Activated CD8-positive, alpha-beta memory T cell treated with anti-CD3 and anti-CD28 coated beads for 4 hours (primary cell): Measurements from ENCODE around the gene FGF2.
"Not testable (repeated sequence)": the region's sequence is repeated elsewhere in the genome, so short reads cannot be mapped to it uniquely, and the experiment has no call there.

Experiments
- DNase-seq, 2 donors: peaks; one replicate each; pipeline ENCODE4 v3.0.0-alpha.2; 2020; ENCODE audit warnings: low read depth in 2 of 2

The FGF2 gene

DNA sequence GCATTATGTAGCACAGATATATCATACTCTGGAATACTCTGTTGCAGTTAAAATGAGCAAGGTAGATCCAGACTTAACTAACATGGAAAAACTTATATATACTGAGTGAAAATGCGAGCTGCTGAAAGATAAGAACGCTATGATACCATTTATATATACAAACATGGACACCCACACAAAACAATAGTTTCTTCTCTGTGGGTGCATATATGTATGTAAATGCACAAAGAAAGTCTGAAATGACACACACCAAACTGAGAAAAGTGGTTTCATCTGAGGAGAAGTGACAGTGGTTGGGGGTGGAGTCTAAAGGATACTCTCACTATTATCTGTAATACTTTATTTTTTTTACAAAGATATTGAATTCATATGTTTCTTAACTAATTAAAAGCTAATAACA is 12.2 kb upstream of the FGF2 start:
- no peak for DNase-seq

DNA sequence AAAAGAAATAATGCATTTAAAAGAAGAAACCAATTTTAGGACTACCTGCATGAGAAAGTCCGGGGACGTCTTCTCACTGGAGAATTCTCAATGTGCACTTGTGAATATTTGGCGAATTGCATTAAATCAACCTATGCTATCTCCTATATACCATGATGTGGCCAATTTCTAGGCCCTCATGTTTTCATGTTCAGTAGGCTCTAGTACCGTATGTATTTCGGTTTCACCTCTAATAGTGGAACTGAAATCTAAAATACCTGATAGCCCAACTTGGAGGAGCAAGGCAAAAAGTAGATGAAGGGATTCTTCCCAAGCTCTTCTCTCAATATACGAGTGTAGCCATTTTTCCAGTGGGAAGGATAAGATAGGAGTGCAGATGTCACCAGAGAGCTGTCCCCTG is 11.4 kb upstream of the FGF2 start:
- no peak for DNase-seq

DNA sequence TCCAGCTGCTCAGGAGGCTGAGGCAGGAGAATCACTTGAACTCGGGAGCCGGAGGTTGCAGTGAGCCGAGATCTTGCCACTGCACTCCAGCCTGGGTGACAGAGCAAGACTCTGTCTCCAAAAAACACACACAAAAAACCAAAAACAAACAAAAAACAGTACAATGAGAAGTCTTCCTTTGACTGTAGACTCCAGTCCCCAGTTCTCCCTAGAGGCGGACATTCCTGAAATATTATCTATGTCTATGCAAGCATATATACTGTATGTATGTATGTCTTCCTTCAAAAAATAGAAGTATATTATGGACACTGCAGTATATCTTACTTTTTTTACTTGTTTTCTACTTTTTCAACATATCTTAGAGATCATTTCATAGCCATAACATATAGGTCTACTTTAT is 10.2 kb upstream of the FGF2 start:
- DNase-seq = no peak

DNA sequence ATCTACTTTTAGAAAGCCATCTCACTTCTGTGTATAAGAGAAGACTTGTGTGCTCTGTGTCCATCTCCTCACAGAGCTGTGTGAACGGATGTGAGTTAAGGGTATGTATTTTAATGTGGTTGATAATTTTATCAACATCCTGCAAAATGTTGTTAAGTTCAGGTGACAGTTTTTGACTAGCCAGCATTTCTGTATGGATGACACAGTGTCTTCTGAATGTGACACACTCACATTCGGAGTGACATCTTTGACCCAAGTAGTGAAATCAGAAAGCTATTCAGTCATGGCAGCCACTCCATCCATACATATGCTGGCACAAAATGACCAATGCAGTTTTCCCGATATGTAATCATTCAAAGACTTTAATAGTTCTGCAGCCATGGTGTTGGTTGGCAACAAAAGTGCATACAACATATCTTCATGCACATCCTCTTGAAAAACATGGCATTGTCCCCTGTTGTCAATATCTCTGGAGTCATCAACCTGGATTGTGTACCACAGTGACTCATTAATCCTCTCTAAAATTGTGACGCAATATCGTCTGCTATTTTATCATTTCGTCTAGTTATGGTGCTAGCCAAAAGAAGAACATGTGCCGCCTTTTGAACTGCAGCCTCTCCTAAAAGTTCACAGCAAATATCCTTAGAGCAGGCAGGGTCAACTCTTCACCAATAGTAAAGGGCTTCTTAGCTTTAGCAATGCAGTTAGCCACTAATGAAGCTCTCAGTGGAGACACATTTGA is 6.8 kb upstream of the FGF2 start:
- DNase-seq = no peak

DNA sequence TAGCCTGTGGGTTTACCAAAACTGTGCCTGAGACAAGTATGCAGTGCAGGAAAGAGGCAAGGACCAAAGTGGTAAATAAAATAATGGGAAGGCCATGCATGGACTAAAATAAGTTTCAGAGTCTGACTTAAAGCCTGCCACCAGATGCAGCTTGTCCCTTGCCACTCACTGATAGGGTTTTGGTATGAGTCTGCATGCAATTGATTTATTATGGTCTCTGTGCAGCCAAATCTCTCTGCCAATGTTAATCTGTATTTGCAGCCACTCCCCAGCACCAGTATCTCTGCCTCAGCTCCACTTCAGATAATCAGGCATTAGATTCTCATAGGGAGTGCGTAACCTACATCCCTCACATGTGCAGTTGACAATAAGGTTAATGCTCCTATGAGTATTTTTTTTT is 5.5 kb upstream of the FGF2 start:
- no peak for DNase-seq

DNA sequence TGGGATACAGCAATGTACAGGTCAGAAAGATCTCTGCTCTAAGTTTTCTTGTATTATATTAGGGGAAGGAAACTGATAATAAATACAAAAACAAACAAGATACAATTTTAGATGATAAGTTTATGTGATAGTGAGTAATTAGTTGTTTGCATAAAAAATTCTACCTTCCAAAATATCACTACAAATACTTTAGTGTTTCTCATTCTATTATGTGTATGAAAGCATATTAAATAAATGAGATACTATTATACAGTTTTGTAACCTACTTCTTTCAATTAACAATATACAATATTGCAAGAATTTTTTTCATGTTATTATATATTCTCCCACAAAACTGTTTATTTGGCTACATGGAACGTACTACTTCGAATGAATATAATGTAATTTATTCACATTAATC is 4.2 kb upstream of the FGF2 start:
- DNase-seq = no peak

DNA sequence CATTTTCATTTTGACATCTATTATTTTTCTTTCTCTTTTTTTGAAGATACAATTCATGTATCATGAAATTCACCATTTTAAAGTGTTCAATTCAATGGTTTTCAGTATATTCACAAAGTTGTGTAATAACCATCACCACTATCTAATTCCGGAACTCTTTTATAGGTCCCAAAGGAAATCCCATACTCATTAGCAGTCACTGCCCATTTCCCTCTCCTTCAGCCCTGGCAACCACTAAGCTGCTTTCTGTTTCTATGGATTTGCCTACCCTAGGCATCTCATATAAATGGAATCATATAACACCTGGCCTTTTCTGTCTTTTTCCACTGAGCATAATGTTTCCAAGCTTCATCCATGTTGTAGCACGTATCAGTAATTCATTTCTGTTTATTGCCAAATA is 3.2 kb upstream of the FGF2 start:
- DNase-seq = no peak

DNA sequence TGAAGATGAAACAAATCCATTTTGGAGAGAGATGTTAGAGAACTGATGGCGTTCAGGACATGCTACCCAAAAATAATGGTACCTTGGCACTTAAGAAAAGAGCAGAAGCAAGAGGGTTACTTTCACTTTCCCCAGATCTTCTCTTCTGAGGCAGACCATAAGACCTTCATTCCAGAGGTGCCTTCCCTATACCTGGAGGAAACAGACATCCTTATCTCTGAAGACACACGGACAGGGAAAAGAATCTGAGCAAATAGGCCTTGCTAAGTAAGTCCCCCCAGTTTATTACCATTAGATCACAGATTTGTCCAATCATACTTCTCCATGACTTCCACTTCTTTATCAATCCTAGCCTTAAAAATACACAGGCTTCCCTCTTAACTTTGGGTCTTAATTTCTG is 2.0 kb upstream of the FGF2 start:
- no peak for DNase-seq

DNA sequence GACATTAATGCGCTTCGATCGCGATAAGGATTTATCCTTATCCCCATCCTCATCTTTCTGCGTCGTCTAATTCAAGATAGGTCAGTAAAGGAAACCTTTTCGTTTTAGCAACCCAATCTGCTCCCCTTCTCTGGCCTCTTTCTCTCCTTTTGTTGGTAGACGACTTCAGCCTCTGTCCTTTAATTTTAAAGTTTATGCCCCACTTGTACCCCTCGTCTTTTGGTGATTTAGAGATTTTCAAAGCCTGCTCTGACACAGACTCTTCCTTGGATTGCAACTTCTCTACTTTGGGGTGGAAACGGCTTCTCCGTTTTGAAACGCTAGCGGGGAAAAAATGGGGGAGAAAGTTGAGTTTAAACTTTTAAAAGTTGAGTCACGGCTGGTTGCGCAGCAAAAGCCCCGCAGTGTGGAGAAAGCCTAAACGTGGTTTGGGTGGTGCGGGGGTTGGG is 528 bp upstream of the FGF2 start:
- no peak for DNase-seq

DNA sequence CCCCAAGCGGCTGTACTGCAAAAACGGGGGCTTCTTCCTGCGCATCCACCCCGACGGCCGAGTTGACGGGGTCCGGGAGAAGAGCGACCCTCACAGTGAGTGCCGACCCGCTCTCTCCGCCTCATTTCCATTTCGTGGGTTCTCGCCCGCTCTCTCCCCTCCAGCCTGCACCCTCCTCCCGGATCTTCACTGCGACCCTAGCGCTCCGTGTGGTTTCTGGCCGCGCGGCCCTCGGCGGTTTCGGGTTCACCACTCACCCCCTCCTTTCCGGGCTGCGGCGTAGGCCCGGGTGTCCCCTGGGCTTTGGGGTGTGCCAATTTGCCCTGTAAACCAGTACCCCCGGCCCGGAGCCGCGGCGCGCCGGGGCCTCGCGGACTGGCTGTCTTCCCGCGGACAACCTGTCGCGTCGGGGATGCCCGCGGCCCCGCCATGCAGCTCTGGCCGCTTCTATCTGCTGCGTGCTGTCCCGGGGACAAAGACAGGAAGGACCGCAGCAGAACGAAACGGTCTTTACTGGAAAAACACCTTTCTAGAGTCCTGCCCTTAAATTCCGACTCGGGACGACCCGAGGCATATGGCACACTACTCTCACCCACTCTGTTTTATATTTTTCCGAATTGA is 737 bp downstream of the FGF2 start:
- no peak for DNase-seq

DNA sequence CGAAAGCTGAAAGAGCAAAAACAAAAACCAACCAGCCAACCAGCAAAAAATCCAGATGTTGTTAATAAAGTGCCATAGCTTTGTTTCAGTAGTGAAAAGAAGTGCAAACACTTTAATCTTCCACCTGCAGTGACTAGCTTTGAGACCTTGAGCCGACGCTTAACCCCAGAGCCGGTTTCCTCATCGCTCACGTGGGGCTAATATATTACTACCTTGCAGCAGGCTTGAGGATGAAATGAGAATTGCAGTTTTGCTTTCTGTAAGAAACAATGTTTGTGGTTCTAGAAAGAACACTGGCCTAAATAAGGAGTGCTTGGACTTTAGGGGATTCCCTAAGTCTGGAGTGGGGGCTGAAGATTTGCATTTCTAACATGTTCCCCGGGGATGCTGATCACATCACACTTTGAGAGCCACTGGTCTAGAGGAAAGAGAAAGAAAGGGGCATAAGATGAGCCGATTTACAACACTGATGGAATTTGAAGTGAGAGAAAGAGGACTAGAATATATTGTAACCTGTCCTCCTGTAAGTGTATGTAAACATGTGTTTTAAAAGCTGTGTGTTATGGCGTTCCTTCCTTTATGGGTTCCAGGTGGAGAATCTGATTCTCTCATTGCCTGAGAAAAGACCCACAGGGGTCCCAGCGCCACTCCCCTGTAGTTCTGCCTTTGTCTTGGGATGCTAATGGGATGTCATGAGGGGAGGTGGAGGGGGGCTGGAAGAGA is 1.4 kb downstream of the FGF2 start:
- no peak for DNase-seq

DNA sequence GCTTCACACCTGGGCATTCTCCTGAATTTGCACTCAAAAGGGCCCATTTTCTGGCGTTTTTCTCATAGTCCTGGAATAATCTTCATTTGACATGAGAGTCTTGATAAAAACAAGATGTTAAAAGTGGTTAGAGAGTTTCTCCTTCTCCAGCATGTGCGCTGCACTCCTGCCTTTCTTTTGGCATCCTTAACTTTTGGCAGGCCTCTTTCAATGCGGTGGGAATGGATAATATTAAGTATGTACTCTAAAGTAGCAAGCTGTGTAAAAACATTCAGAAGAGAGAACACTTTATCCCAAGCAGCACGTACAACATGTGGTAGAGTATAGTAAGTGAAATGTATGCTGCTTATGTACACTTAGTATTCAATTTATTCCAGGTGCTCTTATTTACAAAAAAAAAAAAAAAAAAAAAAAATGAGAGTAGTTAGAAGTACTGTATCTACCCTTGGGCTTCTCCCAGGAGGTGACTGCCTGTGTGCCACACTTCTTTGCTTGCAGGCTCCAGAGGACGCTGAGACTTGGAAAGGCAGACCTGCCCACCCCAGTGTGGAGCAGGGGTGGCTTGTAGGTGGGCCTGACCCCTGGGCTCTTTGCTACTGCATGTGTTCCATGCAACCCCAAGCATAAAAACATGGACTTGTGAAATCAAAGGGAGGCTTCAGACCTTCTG is 3.9 kb downstream of the FGF2 start:
- no peak for DNase-seq

DNA sequence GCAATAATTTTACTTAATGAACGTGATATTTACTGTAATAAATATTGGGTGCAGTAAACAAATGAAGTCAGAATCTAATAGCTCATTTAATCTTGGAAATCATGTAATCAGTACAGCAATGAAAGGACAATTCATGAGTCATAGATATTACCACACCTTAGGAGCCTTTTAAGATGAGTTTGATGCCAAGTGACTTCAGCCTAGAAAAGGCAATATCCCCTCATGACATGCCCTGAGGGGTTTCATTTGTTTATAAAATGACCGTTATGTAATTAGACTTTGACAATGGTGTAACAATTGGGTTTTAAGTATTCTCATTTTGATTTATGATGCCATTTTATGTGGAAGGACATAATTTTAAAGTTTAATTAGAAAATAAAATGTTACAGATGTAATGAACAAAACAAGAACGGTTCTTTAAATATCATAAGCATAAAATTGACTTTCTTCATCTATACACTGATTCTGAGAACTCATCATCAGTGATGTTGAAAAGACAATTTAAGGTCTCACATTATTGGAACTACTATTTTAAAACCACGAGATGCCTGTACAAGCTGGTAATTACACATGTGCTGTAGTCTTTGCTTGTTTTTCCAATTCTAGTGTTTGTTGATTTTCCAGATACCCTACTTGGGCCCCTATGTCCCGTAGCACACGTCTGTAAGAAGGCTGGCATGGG is 5.0 kb downstream of the FGF2 start:
- no peak for DNase-seq

DNA sequence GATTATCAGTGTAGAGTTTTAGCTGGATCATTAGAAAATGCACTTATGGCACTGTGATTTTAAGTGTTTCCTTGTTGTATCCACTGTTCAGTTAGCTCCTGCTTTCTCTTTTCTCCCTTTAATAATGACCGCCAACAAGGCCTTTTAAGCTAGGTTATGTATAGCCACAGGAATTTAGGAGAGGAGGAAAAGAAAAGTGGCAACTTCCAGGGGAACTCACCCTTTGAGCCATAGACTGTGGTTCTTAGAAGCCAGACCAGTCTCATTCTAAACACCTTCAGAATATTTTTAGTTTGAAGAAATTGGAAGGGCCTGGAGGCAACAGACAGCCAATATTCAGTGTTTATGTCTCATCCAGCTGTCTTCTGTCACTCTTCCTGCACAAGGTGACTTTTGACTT is 6.1 kb downstream of the FGF2 start:
- no peak for DNase-seq

DNA sequence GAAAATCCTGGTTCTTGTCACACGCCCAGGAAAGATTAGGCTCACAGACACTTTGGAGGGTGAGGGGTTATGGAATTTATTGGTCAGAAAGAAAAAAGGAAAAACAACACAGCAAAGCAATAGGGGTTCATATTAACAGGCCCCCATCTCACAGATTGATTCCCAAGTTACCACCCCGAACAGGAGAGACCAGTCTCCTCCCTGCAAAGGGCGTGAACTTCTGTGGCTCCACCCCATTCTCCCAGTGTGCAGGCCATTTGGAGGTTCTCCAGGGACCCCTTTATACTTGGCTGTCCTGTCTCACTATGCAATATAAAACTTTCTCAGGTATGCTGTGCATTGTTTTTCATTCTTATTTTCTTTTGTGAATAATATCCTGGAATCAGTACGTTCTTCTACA is 7.4 kb downstream of the FGF2 start:
- DNase-seq = no peak

DNA sequence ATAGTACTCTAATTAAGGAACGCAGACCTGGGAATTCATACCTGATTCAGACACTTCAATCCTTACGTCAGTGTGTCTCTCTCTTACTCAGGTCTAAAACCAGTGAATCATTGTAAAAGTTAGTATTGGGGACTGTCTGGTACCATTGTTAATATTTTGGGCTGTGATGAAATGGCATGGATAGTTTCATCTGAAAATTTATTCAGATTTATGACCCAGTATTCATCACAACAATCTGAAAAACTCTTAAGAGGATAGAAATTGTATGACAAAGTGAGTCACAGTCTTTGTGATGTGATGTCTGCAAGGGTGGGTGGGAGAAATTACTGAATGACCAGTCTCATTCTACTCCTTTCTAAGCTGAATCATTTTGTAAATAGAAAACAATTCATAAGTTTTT is 10.3 kb downstream of the FGF2 start:
- no peak for DNase-seq

DNA sequence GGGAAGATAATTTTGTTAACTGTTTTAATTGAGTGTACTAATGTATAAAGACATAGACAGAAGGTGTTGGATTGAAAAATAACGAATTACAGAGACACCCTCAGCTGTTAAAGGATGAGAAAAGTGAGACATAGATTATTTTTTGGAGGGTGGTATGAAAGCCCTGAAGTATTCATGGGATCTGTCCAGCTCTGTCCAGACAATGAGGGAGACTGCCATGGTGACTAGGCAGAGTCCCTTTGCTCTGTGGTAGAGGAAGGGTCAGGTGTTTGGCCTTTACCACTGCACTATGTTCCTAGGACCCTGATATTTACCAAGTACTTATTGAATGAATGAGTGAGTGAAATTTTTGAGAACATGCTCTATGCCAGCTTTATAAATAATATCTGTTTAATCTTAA is 11.4 kb downstream of the FGF2 start:
- DNase-seq = no peak

DNA sequence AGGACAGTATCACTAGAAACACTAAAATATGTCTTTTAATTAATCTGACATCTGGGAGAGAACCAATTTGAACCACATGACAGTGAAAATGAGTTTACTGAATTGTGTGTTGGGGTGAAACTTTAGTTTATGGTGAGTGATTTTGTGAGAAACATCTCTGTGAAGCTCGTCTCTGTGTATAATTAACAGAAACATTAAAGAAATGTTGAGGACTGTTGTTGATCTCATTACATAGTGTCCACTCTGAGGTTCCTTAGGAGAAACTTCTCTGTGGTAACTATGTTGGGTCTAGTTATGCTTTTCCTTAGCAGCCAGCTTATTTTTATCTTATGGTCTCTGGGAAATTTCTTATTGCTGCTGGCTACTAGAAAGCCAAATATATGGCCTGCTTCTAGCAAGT is 15.8 kb downstream of the FGF2 start:
- DNase-seq = no peak

DNA sequence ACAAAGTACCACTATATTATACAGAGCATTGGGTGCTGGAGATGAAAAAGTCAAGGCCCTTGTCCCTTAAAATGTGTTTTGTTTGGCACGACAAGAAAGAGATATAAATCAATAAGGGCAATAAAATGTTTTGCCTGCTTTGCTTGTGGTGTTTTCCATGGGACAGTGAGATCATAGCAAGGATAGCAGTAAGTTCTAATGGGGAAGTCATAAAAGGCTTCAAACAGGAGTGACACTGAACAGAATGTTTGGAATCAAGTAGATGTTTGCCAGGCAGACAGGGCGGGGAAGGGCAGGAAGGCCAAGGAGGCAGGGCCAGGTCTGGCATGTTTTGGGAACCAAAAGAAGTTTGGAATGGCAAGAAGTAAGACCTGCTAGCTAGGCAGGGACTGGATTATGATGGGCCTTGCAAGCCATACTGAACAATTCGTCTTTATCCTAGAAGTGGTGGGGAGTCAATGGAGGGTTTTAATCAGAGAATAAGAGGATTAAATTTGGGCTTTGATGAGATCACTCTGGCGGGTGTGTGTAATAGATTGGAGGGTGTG is 16.4 kb downstream of the FGF2 start:
- no peak for DNase-seq

DNA sequence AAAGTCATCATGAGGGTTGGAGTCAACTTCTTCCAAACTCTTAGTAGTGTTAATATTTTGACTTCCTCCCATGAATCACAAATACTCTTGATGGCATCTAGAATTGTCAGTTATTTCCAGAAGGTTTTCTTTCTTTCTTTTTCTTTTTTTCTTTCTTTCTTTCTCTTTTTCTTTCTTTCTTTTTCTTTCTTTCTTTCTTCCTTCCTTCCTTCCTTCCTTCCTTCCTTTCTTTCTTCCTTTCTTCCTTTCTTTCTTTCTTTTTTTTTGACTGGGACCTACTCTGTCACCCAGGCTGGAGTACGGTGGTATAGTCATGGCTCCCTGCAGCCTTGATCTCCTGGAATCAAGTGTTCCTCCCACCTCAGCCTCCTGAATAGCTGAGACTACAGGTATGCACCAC is 17.8 kb downstream of the FGF2 start:
- not testable (repeated sequence) for DNase-seq

DNA sequence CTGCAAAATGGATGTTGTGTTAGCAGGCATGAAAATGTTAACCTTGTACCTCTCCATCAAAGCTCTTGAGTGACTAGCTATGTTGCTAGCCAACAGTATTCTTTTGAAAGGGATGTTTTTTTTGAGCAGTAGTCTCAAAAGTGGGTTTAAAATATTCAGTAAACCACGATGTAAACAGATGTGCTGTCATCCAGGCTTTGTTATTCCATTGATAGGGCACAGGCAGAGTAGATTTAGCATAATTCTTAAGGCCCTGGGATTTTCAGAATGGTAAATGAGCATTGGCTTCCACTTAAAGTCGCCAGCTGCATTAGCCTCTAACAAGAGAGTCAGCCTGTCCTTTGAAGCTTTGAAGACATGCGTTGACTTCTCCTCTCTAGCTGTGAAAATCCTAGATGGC is 18.4 kb downstream of the FGF2 start:
- DNase-seq = no peak

DNA sequence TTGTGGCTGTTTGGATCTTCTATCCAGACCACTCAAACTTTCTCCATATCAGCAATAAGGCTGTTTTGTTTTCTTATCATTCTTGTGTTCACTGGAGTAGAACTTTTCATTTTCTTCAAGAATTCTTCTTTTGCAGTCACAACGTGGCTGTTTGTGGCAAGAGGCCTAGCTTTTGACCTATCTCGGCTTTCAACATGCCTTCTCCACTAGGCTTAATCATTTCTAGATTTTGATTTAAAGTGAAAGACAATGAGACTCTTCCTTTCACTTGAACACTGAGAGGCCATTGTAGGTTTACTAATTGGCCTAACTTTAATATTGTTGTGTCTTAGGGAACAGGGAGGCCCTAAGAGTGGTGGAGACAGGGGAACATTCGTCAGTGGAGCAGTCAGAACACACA is 19.1 kb downstream of the FGF2 start:
- no peak for DNase-seq
